GM19452 (cell line): Measurements from ENCODE around the gene CTTNBP2NL.

Source experiments
- ATAC-seq: cut with Tn5 transposase; IDR thresholded peaks from one replicate; pipeline ENCODE4 v1.9.1; 2021; ENCODE audit not compliant: unreplicated experiment

Gene CTTNBP2NL

DNA sequence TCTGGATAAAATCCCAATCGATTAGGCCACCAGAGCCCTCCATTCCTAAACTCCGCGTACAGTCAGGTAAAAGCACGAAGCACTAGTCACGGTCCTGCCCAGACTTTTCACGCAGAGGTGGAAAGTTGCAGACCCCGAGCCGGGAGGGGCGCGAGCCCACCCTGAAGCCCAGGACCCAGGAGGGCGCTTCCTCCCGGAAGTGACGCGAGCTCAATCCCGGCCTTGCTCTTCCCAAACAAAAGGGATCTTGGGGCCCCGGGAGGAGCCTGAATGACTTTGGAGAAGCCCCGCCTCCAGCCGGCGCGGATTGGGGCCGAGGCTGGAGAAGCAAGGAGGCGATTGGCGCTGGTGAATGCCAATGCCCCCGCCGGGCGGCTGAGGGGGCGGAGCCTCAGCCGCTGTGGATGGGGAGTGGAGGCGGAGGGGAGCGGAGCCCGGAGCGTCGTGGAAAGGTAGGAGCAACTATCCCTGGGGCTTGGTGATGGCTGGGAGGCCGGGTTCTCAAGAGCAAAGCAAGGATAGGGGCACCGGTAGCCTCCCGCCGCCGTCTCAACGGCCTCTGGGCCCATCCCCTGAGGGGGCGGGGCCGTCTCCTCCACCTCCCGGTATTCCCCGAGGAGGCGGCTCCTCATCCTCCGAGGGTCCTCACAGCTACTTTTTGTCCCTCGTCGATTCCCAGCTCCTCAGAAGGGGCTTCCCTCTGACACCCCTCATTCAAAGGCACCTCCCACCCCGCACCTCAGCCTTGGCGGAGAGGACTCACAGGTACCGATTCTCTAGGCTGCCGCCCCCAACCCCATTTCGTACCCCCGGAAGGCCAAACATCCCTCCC lies at the start of gene CTTNBP2NL:
CTTNBP2NL (plus strand) TSS at position 394 of the 832 bp plus-strand sequence. CDS start 19,952 bp downstream, outside the sequence.
- ATAC-seq: peak; percentile 79

- no peak for ATAC-seq
Measured at GRCh38 chr1:112346801-112347350, 49.1 kb upstream of the CTTNBP2NL start.

DNA sequence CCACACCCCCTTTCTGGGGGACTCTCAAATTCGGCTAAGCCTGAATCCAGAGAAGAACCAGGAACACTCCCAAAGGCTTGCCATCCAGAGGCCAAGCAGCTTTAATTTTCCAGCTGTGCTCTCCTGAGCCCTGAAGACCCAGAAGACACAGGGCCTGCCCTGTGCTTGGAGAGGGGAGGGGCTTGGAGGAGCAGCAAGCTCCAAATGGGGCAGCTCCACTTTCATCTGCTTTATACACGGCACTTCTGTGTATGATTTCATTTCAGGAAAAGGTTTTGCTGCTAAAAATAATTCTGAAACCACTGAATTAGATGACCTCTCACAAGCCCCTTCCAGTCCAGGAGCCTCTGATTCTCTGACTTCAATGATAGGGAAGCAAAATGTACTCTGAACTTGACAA lies 39.2 kb upstream of the CTTNBP2NL start:
- no peak for ATAC-seq

DNA sequence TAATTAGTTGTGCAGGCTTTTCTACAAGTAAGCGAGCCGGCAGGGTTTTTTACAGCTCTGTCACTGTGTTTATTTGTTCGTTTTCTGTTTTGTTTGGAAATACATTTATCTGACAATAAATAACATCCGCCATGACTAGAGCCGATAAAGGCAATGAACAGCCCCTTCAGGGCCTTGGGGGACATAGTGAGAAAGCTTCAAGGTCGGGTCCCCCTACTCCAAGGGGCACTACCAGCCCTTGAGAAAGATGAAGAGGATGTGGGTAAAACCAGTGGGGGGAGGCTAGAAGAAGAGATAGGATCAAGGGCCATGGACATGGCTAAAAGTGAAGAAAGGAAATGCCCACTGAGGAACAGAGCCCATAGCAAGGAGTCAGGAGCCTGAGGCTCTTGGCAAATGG lies 38.5 kb upstream of the CTTNBP2NL start:
- no peak for ATAC-seq

DNA sequence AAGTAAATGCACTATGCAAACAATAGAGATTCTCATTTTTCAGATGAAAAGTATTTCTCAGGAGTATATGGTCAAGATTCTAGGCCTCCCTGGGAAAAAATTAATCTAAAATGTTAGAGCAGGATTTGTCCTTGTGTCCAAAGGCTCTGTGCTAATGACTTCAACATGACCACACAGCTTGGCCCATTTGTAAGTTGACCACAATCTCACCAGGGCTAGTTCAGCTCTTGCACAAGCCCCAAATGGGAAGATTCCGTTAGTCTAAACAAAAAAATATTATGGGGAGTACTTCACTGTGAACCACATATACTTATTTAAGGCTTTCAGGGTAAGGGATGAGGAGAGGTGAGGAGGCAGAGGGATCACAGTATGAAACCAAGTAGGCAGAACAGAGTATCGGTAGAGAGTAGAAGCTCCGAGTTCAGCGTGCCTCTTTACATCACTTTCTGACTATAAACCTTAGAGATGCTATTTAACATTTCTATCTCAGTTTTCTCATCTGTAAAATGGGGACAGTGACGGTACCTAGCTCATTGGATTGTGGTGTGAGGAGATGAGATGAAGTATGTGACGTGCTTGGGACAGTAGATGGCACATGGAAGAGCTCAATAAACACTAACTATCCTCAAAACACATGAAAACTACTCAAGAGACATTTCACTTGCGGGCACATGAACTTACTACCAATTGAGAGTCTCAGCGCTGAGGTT lies 37.8 kb upstream of the CTTNBP2NL start:
- ATAC-seq: no peak

DNA sequence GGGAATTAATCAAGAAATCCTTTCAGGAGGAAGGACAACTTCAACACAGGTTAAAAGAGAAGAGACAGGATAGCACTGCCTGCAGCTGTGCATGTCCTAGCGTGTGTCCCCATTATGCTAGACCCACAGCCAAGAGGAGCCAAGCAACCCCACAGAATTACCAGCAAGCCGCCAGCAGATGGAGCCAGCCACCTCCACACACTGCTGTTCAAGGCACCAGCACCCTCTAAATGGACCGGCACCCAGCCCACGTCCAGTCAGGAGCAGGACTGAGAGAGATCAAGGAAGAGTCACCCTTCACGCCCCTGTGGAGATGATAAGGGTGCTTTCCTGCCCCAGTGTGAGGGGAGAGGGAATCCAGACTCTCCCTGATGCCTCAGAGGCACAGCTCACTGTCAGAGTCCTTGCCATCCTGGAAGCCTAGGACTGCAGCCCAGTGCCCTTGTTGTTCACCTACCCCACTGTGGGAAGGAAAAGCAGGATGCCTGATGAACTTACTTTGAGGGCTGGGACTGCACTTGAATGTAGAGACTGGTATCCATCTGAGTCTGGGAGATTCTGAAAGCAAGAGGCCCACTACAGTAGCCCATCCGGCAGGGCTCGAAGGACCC lies 37.1 kb upstream of the CTTNBP2NL start:
- no peak for ATAC-seq

DNA sequence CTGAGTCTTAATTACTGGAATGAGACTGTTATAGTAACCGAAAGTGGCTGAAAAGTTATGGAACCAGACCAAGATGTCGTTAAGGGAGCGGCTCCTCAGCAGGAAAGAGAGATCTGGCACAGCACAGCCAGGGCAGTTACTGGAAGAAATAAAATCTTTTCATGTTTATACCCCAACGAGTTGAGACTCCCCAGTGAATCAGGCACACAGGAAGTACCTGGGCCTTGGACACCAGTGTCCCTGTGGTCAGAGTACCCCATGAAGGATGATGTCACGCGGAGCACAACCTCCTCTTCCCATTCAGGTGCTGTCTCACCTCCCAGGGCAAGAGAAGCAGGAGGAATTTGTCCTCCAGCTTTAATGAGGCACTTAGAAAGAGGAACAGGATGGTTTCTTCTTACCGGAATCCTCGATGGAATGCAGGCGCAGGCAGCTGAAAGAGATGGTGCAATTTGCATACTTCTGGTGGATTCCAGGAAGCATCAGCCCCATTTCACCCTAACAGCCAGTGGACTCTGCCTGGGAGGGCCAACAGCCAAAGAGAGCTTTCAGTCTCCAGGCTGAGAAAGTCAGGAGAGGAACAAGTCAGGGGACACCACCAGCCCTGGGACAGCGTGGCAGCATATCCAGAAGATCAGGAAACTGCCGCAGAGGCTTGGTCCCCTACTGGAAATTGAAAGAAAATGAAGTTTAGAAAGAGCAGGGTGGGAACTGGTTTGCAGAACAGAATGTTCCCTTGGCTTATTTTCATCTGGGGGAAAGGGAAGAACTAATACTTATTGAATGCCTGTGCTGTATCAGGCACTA lies 35.9 kb upstream of the CTTNBP2NL start:
- no peak for ATAC-seq

DNA sequence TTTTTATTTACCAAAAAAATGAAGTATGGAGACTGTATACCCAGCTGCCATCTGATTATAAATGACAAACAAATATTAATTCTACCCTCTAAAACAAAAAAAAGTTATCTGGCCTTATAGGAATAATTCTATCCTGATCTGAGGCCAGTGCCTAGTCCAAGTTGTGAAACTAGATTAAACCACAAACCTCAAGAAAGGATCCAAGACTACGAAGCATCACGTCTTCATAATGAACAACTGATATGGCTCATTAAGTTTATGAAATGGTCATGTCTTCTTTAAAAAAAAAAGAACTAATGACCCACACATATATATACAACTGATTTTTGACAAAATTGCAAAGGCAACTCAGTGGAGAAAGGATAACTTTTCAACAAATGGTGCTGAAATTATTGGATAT lies 32.4 kb upstream of the CTTNBP2NL start:
- ATAC-seq: no peak

DNA sequence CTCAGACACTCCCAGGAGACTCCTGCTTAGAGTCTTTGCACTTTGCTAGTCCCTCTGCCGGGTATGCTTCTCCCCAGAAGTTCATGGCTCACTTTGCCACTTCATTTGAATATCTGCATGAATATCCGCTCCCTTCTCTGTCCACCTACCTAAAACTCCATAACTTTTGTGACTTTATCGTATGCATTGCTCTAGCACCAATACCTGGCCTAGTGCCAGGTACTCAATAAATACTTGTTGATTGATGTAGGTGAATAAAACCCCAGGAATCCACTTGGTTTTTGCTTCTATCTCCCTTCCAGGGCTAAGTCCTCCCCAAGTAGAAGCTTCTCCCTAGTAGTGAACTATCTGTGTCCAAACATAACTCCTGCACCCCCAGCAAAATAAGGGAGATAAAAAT lies 27.8 kb upstream of the CTTNBP2NL start:
- ATAC-seq: no peak

- peak; percentile 93 for ATAC-seq
Measured at GRCh38 chr1:112369392-112370285, 26.4 kb upstream of the CTTNBP2NL start.

- ATAC-seq: no peak
Measured at GRCh38 chr1:112370996-112371395, 25.0 kb upstream of the CTTNBP2NL start.

DNA sequence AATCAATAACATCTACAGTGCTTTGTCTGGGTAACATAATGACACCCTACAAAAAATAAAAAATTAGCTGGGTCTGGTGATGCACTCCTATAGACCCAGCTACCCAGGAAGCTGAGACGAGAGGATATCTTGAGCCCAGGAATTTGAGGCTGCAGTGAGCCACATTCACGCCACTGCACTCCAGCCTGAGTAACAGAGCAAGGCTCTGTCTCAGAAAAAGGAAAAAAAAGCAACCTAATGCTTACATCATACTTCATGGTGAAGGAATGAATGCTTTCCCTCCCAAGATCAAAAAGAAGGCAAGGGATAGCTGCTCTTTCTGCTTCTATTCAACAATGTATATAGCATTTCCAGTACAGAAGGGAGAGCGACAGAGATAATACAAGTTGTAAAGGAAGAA lies 24.2 kb upstream of the CTTNBP2NL start:
- ATAC-seq: no peak

- ATAC-seq: no peak
Measured at GRCh38 chr1:112373806-112374205, 22.2 kb upstream of the CTTNBP2NL start.

- ATAC-seq: no peak
Measured at GRCh38 chr1:112375701-112376100, 20.3 kb upstream of the CTTNBP2NL start.

DNA sequence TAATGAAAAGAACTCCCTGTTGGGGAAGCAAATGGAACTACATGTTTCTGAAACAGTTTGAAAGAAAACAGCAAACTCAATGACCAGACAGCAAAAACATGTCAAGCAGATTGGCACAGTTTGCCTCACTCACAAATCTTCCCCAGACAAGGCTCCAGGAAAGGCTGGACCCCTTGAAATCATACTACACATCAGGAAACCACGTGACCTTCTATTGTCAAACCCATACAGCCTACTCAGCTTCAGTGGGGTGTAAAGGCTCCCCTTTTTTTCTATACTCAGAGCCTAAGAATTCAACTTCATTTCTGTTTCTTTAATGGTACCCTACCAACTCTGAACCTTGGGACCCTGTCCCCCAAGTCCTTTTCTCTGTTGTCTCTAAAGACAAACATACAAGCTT lies 15.7 kb upstream of the CTTNBP2NL start:
- ATAC-seq: no peak

GRCh38 chr1:112381324-112382076 lies 14.5 kb upstream of the CTTNBP2NL start:
- ATAC-seq: no peak

DNA sequence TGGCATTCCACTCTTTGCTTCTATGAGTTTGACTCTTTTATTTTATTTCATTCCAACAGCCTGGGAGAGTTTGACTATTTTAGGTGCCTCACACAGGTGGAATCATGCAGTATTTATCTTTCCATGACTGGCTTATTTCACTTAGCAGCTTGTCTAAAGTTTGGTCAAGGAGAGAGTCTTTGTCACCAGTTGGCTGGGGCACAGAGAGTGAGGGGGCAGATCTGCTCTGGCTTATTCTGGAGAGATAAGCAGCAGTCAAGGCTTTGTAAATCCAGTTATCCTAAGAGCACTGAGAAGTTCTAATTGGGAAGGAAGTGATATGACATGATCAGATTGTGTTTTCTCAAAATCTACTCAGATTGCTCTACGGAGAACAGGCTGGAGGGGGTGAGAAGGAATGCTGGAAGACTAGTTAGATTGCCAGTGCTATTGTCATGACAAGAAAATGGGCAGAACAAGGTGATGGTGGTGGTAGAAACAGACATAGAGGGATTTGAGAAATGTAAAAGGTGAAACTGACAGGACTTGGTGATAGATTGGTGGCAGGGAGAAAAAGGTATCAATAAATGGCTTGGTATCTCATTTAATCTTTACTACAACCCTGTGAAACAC lies 12.1 kb upstream of the CTTNBP2NL start:
- ATAC-seq: no peak

DNA sequence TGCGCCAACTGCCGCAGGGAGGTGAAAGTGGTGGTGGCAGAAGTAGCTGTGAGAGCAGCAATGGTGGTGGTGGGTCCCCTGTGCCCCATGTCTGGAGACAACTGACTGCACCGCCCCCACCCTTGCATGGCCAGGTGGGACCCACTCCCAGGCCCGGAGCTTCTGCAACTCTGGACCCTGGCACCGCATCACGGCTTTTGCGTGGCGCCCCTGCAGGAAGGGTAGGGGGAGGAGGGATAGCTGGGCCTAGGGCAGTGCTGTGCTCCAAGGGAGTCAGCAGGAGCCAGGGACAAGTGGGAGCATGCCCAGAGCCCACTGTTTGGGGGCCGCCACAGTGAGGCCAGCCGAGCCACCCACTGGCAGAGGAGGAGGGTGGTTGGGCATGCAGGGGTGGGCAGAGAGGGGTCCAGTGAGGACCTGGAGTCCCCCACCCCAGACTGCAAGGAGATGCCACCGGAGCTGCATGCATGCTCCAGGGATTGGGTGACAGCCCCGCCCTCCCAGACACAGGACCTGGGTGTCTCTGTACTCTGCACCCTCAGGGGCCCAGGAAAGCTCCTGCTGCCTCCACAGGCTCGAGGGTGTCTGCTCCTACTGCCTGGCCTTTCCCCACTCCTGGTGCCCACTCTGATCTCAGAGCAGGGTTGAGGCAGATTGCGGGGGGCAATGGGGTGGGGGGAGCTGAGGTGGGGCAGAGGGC lies 9.8 kb upstream of the CTTNBP2NL start:
- no peak for ATAC-seq
